Bronchial epithelial cell (primary cell): ENCODE results near the gene THBS3. TPM values are rescaled to one million over a fixed set of nuclear protein-coding genes. Genes with fewer than 3 reads are reported as not detected.
"Not testable (repeated sequence)": the region's sequence is repeated elsewhere in the genome, so short reads cannot be mapped to it uniquely, and the experiment has no call there.

Experiments
- DNase-seq: peaks from one replicate; pipeline ENCODE4 v3.0.0-alpha.2; 2010; ENCODE audit warnings: low read depth
- FAIRE-seq: peaks from 2 replicates; lab custom pipeline; 2011; peaks lifted over from hg19 to GRCh38; lab: Jason Lieb, UNC
- H3K27me3 ChIP-seq: 2 replicates; pipeline ENCODE4 v1.5.1; 2011; ENCODE audit warnings: low read length; ENCODE audit not compliant: control insufficient read depth, insufficient read depth
- H3K36me3 ChIP-seq: 2 replicates; pipeline ENCODE4 v1.5.1; 2011; ENCODE audit warnings: low read length; ENCODE audit not compliant: control insufficient read depth, insufficient read depth
- H3K4me3 ChIP-seq: 2 replicates; pipeline ENCODE4 v1.5.1; 2011; ENCODE audit warnings: mild to moderate bottlenecking, low read depth, low read length, control low read depth
- total RNA-seq: library from RNA; depleted of rRNA; stranded (reverse); fragments of >200 nt; gene quantifications from 2 replicates; pipeline ENCODE4 v1.2.1, GENCODE V29; 2014
- TF ChIP-seq, protein P1 (sequence below): IDR thresholded peaks from 2 replicates; pipeline ENCODE4 v1.5.1; 2011; ENCODE audit warnings: mild to moderate bottlenecking, moderate library complexity, low read length, control low read depth, inconsistent platforms; ENCODE audit not compliant: insufficient read depth, severe bottlenecking

The THBS3 gene
- total RNA-seq, 1 donor from 2014 or later, result 16.3 TPM

DNA sequence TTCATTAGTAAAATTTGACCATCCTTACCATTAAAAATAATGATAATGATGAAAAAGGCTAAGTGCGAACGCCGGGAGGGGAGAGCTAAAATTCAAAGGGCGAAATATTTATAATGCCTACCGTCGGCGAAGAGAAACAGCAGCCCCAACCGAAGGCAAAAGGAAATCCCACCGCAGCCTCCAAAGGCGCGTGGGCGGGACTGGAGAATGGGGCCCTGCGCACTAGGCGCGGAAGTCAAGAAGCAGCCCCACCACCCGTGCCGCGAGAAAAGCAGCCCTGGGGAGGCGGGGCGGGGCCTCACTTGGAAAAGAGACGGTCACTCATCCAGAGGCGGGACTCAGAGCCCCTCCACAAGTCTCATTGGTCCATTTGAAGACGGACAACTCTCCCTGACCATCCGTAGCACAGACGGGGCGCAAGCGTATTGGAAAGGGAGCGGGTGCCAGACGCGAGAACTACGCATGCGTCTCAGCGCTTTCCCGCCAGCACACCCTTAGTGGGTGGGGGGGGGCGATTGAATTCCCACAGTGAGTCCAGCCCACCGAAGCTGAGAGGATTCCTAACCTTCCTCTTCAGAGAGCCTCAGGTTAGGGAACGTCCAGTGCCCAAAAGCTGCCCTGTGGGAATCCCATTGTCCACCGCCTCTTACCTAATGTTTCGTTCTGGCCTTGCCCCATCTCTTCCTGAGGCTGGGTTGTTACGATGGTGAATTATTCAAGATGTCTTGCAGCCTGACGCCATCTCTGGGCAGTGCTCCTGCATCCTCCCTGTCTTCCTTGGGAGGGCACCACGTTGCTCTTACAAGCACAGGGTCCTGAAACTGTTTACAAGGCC, 19.8 kb upstream of the THBS3 start:
- H3K36me3 ChIP-seq, result no peaks in the 10 kb centered on the region
- DNase-seq (peak; percentile 95), FAIRE-seq (no peak)
- peak overlapping the region; percentile 55 for H3K4me3 ChIP-seq
- TF ChIP-seq, protein P1, sequence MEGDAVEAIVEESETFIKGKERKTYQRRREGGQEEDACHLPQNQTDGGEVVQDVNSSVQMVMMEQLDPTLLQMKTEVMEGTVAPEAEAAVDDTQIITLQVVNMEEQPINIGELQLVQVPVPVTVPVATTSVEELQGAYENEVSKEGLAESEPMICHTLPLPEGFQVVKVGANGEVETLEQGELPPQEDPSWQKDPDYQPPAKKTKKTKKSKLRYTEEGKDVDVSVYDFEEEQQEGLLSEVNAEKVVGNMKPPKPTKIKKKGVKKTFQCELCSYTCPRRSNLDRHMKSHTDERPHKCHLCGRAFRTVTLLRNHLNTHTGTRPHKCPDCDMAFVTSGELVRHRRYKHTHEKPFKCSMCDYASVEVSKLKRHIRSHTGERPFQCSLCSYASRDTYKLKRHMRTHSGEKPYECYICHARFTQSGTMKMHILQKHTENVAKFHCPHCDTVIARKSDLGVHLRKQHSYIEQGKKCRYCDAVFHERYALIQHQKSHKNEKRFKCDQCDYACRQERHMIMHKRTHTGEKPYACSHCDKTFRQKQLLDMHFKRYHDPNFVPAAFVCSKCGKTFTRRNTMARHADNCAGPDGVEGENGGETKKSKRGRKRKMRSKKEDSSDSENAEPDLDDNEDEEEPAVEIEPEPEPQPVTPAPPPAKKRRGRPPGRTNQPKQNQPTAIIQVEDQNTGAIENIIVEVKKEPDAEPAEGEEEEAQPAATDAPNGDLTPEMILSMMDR, result no peak
- no peaks in the 10 kb centered on the region for H3K27me3 ChIP-seq

DNA sequence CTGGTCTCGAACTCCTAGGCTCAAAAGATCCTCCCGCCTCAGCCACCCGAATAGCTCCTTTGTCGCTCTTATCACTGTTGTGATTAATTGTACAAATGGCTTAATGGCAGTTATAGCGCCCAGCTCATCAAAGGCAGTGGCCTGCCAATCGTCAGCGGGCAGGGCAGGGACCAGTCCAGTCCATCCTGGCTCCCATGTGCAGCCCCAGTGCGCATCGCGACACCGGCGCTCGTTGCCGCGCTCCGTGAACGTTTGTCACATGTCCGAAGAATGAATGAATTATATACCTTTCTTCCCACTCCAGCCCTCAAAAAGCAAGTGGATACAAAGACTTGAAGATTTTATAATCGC, 19.2 kb upstream of the THBS3 start:
- H3K27me3 ChIP-seq, result no peaks in the 10 kb centered on the region
- DNase-seq (no peak), FAIRE-seq (no peak)
- H3K36me3 ChIP-seq, result no peaks in the 10 kb centered on the region
- TF ChIP-seq, protein P1, result no peak
- peak overlapping the region; percentile 55 for H3K4me3 ChIP-seq

DNA sequence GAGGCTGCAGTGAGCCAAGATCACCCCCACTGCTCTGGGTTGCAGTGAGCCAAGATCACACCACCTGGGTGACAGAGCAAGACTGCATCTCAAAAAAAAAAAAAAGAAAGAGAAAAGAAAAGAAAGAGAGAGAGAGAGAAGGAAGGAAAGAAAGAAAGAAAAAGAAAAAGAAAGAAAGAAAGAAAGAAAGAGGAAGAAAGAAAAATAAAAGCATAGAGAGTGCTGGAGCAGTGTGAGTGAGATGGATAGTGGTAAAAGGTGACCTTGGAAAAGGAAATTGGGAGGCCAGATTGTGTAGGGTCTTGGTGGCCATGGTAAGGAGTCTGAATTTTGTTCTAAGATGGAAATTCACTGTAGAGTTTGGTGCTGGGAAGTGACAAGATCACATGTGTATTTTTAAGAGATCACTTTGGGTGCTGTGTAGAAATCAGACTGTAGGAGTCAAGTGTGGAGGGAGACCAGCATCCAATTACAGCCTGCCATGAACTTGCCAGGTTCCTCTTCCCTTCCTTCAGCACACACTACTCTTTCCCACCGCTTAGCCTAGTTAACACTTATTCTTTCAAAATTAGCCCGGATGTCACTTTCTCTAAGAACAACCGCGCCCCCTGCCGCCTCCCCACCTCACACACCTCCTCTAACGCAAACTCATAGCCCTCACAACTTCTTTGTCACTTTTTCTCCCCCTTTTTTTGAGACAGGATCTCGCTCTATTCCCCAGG, 18.7 kb upstream of the THBS3 start:
- DNase-seq (peak; percentile 60), FAIRE-seq (no peak)
- Histone ChIP-seq H3K36me3 (no peaks in the 10 kb centered on the region), H3K27me3 (no peaks in the 10 kb centered on the region), H3K4me3 (peak overlapping the region; percentile 55)
- TF ChIP-seq, protein P1, result peak; percentile 60

DNA sequence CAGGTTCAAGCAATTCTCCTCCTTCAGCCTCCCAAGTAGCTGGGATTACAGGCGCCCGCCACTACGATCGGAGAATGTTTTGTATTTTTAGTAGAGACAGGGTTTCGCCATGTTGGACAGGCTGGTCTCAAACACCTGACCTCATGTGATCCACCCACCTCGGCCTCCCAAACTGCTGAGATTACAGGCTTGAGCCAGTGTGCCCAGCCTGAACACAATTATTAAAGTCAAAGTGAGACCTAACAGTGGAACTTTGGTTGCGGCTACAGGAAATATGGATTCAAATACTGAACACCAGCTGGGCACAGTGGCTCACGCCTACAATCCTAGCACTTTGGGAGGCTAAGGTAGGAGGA, 17.7 kb upstream of the THBS3 start:
- not testable (repeated sequence) for H3K4me3 ChIP-seq, H3K36me3 ChIP-seq, DNase-seq, H3K27me3 ChIP-seq, FAIRE-seq

DNA sequence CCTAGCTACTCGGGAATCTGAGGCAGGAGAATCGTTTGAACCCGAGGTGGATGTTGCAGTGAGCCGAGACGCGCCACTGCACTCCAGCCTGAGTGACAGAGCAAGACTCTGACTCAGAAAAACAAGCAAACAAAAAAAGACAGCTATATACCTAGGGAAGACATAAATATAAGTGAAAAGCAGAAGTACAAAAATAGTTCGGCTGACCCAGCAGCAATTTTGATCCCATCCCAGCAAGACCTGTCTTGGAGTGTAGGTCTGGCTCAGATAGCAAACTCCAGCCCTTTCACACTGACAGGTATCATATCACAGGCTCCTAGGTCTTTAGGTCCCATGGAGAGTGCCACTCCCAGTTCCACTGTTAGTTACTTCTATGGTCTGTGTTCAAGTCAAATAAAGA, 15.3 kb upstream of the THBS3 start:
- no peaks in the 10 kb centered on the region for H3K27me3 ChIP-seq
- TF ChIP-seq, protein P1, result no peak
- DNase-seq (no peak), FAIRE-seq (no peak)
- no peak overlapping the region for H3K4me3 ChIP-seq
- H3K36me3 ChIP-seq, result no peaks in the 10 kb centered on the region

DNA sequence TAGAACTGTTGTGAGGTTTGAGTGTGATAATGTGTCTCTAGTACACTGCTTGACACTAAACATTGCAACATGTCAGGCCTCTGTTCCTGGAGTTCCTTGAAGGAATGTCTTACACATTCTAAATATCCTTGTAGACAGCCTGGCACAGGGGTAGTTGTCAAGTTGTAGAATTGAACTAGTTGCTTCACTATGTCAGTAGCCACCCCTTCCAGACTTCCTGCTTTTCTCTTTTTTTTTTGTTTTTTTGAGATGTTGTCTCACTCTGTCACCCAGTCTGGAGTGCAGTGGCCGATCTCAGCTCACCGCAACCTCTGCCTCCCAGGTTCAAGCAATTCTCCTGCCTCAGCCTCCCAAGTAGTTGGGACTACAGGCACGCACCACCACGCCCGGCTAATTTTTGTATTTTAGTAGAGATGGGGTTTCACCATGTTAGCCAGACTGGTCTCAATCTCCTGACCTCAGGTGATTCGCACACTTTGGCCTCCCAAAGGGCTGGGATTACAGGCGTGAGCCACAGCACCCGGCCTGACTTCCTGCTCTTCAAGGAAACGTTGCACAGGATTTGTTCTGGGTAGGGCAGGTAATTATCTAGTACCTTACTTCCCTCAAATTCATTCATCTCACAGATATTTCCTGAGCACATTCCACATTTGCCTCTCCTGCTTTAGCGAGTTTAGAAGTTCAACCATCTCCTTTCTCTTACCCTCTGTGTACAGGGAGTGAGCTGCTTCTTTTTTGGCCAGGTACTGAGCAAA, 12.7 kb upstream of the THBS3 start:
- not testable (repeated sequence) for FAIRE-seq

More for the DNA sequence above, 12.7 kb upstream of the THBS3 start:
- DNase-seq, H3K36me3 ChIP-seq, H3K4me3 ChIP-seq, H3K27me3 ChIP-seq: not testable (repeated sequence)
